Dermis microvascular lymphatic vessel endothelial cell (primary cell): ENCODE results near the gene WDR55. TPM values are rescaled to one million over a fixed set of nuclear protein-coding genes. Genes with fewer than 3 reads are reported as not detected.
"Not testable (repeated sequence)": the region's sequence is repeated elsewhere in the genome, so short reads cannot be mapped to it uniquely, and the experiment has no call there.

Source experiments
- DNase-seq, 2 donors: peaks; one replicate each; pipeline versions ENCODE4 v3.0.0 to v3.0.0-alpha.2; 2010; ENCODE audit warnings: low read depth in 2 of 2
- total RNA-seq: library from RNA; depleted of rRNA; stranded (reverse); fragments of >200 nt; gene quantifications from 2 replicates; pipeline ENCODE4 v1.2.1, GENCODE V29; 2014

WDR55 gene
- total RNA-seq, 1 donor from 2014 or later: 24.6 TPM

- DNase-seq: no peak
Observed at GRCh38 chr5:140647042-140647419, 17.7 kb upstream of the WDR55 start.

DNA sequence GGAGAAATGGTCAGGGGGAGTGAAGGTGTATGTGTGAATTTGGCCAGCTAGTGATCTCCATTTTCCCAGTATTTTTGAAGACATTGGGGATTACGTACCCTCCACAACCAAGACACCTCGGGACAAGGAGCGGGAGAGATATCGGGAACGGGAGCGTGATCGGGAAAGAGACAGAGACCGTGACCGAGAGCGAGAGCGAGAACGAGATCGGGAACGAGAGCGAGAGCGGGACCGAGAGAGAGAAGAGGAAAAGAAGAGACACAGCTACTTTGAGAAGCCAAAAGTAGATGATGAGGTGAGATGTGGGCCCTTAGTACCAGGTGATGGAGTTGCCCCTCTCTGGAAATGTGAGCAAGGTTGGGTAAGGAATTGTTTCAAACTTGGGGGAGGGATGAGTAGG lies 5.8 kb upstream of the WDR55 start:
- DNase-seq: no peak

DNA sequence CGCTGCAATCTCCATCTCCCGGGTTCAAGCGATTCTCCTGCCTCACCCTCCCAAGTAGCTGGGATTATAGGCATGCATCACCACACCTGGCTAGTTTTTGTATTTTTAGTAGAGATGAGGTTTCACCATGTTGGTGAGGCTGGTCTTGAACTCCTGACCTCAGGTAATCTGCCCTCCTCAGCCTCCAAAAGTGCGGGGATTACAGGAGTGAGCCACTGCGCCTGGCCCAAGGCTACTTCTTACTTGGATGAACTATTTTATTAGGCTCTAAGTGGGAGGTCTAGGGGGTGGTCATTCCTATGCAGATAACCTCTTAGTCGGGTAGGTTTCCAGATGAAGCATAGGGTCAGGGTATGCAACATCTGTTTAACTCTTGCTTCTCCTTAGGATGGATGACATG lies 4.3 kb upstream of the WDR55 start:
- not testable (repeated sequence) for DNase-seq

GRCh38 chr5:140664030-140664358 lies 710 bp upstream of the WDR55 start:
- no peak for DNase-seq

- not testable (repeated sequence) for DNase-seq
Observed at GRCh38 chr5:140671035-140671434, 6.3 kb downstream of the WDR55 start.

DNA sequence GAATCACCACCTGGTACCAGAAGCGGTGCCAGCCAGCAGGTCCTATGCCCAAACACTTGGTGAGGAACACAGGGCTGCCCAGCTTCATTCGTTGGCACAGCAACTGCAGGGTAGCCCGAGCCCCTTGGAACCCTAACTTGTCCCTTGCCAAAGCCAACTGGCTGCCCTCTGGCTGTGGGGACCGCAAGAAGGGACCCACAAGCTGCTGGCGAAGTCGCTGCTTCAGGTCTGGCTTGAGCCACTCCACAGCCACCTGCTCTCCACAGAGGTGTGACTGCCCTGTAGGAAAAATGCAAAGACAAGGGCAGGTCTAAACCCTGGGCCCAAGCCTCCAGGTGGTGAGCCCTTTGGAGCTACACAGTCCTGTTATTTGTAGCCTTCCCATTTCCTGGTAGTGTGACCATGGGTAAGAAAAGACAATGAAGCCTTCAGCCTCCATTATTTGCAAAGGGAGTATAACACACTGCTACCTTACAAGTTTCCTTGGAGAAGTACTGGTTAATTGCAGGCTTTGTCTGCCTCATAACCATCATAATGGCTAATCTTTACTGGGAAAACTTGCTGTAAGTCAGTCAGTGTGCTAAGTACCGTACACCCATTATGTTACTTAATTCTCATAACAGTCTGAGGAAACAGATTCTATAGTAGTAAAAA lies 6.9 kb downstream of the WDR55 start:
- no peak for DNase-seq

- DNase-seq: peak in 1 of 2 donors; percentile 24
Observed at GRCh38 chr5:140672455-140673186, 7.9 kb downstream of the WDR55 start.

GRCh38 chr5:140673187-140673976 lies 8.7 kb downstream of the WDR55 start, which contains the start of gene DND1:
Gene DND1 (minus strand): TSS chr5:140673576. CDS start chr5:140673542, 34 bp downstream.
- no peak for DNase-seq

DNA sequence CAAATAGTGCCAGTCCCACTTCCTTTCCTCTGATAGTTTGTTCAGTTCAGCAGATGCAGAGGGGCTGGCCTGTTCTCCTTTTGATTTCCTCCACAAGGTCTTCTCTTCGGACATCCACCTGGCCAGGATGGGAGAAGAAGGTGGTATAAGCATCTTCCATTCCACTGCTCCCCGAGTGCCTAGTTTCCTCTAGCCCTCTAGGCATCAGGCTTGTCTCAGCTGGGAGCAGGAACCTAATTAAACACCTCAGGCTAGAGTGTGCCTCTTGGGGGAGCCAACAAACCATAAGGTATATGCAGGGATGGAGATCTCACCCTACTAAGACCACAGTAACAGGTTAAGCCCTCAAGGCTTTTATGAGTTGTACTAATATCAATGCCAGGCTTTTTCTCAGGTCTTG lies 9.5 kb downstream of the WDR55 start:
- DNase-seq: no peak

- DNase-seq: no peak
Observed at GRCh38 chr5:140674629-140675028, 9.9 kb downstream of the WDR55 start.

- DNase-seq: no peak
Observed at GRCh38 chr5:140677947-140678346, 13.2 kb downstream of the WDR55 start.

DNA sequence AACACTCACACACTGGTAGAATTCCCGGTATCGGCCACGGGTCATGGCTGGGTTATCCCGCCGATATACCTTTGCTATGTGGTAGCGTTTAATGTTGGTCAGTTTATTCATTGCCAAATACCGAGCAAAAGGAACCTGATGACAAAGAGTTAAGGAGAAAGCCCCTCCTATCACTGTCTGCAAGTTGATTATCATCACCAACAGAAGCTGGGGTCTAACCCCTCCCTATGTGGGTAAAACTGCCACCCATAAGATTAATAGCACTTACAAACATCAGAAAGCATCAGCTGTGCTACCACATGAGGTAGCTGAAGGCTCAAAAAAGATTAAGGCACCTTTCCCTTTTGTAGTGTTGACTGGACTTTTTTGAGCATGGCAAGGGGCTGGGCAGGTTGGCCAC lies 14.3 kb downstream of the WDR55 start:
- no peak for DNase-seq

DNA sequence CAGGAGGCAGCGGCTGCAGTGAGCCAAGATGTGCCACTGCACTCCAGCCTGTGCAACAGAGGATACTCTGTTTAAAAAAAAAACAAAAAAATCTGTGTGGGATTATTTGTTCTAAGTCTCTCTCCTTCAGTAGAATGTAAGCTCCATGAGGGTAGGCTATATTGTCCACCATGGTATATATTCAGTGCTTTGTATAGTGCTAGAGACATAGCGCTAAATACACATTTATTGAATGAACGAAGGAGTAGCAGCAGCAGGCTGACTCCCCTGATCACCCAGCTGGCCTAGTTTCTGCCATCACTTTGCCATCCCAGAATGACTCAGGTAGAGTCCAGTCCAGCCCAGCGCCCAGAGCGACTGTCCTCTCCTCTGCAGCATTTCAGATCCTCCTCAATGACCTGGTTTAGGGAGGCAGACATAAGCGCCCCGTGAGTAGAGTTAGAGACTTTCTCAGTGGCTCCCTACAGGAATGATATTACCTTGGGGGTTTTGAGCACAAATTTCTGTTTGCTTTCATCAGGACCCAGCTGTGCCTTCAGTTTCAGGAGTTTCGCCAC lies 25.8 kb downstream of the WDR55 start:
- DNase-seq: no peak

- DNase-seq: peak; percentile 79 to 95
Observed at GRCh38 chr5:140690941-140691924, 26.5 kb downstream of the WDR55 start, which contains the start of the genes HARS1 and HARS2. Gene HARS1 (minus strand): TSS chr5:140691370. CDS start chr5:140691304, 66 bp downstream. Gene HARS2 (plus strand): TSS chr5:140691455. CDS start chr5:140691649, 194 bp downstream.

DNA sequence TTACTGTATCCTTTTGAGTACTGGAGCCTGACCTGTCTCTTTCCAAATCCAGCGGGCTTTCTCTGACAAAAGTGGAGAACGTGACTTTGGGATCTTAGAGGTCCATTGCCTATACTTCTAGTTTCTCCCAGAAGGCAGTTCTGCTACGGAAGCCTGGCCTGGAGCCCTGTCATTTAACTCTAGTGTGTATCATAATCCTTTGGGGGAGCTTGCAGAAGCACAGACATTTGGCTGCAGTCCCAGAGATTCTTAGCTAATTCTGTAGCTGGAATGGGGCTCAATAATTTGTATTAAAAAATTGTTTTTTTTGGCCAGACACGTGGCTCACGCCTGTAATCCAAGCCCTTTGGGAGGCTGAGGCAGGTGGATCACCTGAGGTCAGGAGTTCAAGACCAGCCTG lies 29.6 kb downstream of the WDR55 start:
- no peak for DNase-seq

- no peak for DNase-seq
Observed at GRCh38 chr5:140696891-140697492, 32.3 kb downstream of the WDR55 start.

DNA sequence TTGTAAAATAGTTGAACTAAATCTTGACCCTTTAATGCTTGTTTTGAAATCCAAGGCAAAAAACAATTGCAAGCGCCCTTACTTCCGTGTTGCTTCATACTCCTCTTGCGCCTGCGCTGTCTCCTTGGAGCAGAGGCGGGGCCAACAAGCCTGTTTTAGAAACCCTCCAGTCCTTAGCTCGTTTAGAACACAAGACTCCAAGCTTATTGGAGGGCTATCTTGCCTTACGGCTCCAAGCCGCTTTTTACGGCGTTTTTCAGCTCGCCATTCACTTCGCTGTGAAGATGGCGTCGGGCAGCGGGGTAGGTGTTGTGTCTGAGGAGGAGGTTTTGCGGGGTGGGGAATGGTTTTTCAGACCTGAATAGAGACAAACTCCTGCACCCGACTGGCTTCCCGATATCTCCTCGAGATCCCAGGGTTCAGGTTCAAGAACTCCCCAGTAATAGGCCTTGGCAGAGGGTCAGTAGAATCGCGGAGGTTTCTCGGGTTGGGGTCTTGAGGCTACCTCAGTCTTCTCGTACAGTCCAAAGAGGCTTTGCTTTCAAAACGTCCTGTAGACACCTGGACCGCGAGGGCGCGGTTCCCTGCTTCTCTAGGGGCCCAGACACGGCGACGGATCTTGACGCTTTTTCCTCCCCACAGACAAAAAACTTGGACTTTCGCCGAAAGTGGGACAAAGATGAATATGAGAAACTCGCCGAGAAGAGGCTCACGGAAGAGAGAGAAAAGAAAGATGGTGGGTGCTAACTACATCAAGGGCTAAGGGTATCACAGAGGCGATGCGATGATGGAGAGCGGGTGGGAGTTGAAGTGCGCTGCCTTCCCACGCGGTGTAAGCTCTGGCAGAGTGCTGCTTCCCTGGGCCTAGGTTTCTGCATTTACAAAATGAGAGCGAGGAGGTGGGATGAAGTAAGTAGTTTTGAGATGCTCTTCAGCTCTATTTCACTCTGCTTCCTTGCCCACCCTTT lies 35.8 kb downstream of the WDR55 start, which contains the start of gene ZMAT2:
ZMAT2 (plus strand) TSS at position 271 of the 968 bp plus-strand sequence; CDS start at position 285, 14 bp downstream.
- peak; percentile 97 to 98 for DNase-seq

GRCh38 chr5:140707812-140708211 lies 43.1 kb downstream of the WDR55 start:
- DNase-seq: no peak

DNA sequence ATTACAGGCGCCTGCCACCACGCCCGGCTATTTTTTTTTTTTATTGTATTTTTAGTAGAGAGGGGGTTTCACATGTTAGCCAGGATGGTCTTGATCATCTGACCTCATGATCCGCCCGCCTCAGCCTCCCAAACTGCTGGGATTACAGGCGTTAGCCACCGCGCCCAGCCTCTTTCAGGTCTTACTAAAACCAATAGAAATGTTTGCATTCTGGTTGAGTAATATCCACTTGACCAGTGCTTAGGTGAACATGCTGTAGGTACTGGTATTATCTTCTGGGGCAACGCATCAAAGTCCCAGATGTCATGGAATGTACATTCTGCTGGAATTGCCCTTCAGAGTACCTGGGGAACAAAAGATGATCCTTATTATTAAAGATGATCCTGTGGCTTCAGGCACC lies 44.1 kb downstream of the WDR55 start:
- not testable (repeated sequence) for DNase-seq
